Cardiac muscle cell (in vitro differentiated cells and primary cell): ENCODE results near the gene TAF1B. TPM values are rescaled to one million over a fixed set of nuclear protein-coding genes. Genes with fewer than 3 reads are reported as not detected.
A peak's percentile ranks its signal among the peaks of the same experiment; 100 is the strongest.

ENCODE experiments used
- DNase-seq, 2 donors: peaks; one replicate each; pipeline versions ENCODE4 v3.0.0 to v3.0.0-alpha.2; 2010 to 2017; ENCODE audit warnings: low read depth in 1 of 2, low spot score in 1 of 2
- H3K27ac ChIP-seq: fragments of 200-600 bp; sonication (generic); 2 replicates; pipeline ENCODE4 v1.5.1; 2016
- H3K27me3 ChIP-seq: fragments of 200-600 bp; sonication (generic); 2 replicates; pipeline ENCODE4 v1.6.0; 2016; ENCODE audit warnings: control low read depth
- H3K36me3 ChIP-seq: fragments of 200-600 bp; sonication (generic); 2 replicates; pipeline ENCODE4 v1.5.1; 2016; ENCODE audit warnings: control low read depth
- H3K4me1 ChIP-seq: fragments of 200-600 bp; sonication (generic); 2 replicates; pipeline ENCODE4 v1.8.1; 2017; ENCODE audit warnings: low read depth, mild to moderate bottlenecking, mixed run types
- H3K4me3 ChIP-seq: fragments of 200-600 bp; sonication (generic); 2 replicates; pipeline ENCODE4 v1.5.1; 2016; ENCODE audit warnings: mild to moderate bottlenecking
- H3K9me3 ChIP-seq: fragments of 200-600 bp; sonication (generic); 2 replicates; pipeline ENCODE4 v1.5.1; 2017; ENCODE audit warnings: low read depth, mild to moderate bottlenecking, control low read depth
- CTCF ChIP-seq: IDR thresholded peaks from 2 replicates; pipeline ENCODE4 v1.5.1; 2012; ENCODE audit warnings: low read depth, mild to moderate bottlenecking, low read length
- polyA plus RNA-seq: library from polyadenylated mRNA; unstranded; fragments of >200 nt; fragmentation: Nextera tagmentation; extraction: Ambion mirVana; gene quantifications from 2 replicates; pipeline ENCODE4 v1.2.1, GENCODE V29; 2016
- total RNA-seq: library from RNA; depleted of rRNA; stranded (reverse); fragments of >200 nt; gene quantifications from 2 replicates; pipeline ENCODE4 v1.2.3, GENCODE V29; 2016

The TAF1B gene
- total and polyA plus RNA-seq, 2 experiments from 2014 or later: 11.2 to 14.2 TPM

DNA sequence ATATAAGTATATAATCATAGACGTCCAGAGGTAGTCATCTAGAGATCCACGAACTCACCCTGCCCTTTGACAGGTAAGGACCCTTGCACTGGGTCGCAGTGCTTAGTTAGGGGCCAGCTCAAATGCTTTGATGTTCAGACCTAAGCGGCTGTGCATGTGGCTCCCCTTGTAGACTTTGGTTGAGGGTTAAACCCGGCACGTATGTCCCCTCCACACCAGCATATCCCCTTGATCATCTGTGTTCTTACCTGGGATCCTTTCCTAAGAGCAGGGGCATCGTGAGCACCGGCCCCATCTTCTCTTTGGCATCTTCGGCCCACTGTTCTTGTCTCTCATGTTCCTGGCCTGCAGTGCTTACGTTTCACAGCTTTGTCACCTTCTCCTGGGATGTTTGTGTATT is 139.6 kb downstream of the TAF1B start:
- Histone ChIP-seq H3K4me3 (no peak overlapping the region), H3K36me3 (no peaks in the 10 kb centered on the region), H3K27ac (no peak overlapping the region), H3K4me1 (no peaks in the 10 kb centered on the region), H3K27me3 (no peaks in the 10 kb centered on the region), H3K9me3 (no peaks in the 10 kb centered on the region)
- no peak for DNase-seq
- no peak for TF ChIP-seq CTCF

GRCh38 chr2:9983401-9984216 is 140.3 kb downstream of the TAF1B start:
- TF ChIP-seq CTCF: no peak
- Histone ChIP-seq H3K27me3 (no peaks in the 10 kb centered on the region), H3K4me3 (no peak overlapping the region), H3K27ac (no peak overlapping the region), H3K4me1 (no peaks in the 10 kb centered on the region), H3K36me3 (no peaks in the 10 kb centered on the region), H3K9me3 (no peaks in the 10 kb centered on the region)
- DNase-seq: peak in 1 of 2 donors; percentile 33

Other genes with a start within 250 kb of the TAF1B start
- 240 and 317 TPM in 2 replicates for gene YWHAQ, start 212.5 kb upstream of the TAF1B start, total RNA-seq
- gene YWHAQ, start 212.5 kb upstream of the TAF1B start, polyA plus RNA-seq: 439 and 455 TPM in 2 replicates
- 1.3 and 1.5 TPM in 2 replicates for gene GRHL1, start 108.2 kb downstream of the TAF1B start, total RNA-seq
- 0.92 TPM in 1 of 2 replicates, not detected in the other for gene GRHL1, start 108.2 kb downstream of the TAF1B start, polyA plus RNA-seq
- 11.0 and 11.9 TPM in 2 replicates for gene KLF11, start 200.1 kb downstream of the TAF1B start, total RNA-seq
- 13.0 and 14.4 TPM in 2 replicates for gene KLF11, start 200.1 kb downstream of the TAF1B start, polyA plus RNA-seq
- gene CYS1, start 236.9 kb downstream of the TAF1B start, total RNA-seq: 0.89 and 0.92 TPM in 2 replicates
- gene CYS1, start 236.9 kb downstream of the TAF1B start, polyA plus RNA-seq: 0.10 and 1.1 TPM in 2 replicates